GM12878 (cell line): ENCODE results near the gene ANXA2R. TPM values are rescaled to one million over a fixed set of nuclear protein-coding genes. Genes with fewer than 3 reads are reported as not detected.
"Not testable (repeated sequence)": the region's sequence is repeated elsewhere in the genome, so short reads cannot be mapped to it uniquely, and the experiment has no call there.

ENCODE experiments used
- ATAC-seq: fragments of 200-7000 bp; cut with Tn5 transposase; 3 replicates; pipeline ENCODE4 v1.9.1; 2020; ENCODE audit warnings: mild to moderate bottlenecking, moderate library complexity
- BruUV-seq: library from RNA; stranded (reverse); fragments of 400-500 nt; replicated peaks from 2 replicates; lab custom pipeline; 2021; lab: Mats Ljungman, UMichigan
- CTCF ChIA-PET: fragments of 300-600 bp; sonication (Branson Sonifier 250); formaldehyde crosslinking; extraction: SDS; loops from one replicate; lab custom pipeline; 2021; ENCODE audit warnings: inconsistent platforms; lab: Yijun Ruan, JAX
- POLR2A ChIA-PET: fragments of 350-600 bp; formaldehyde crosslinking; extraction: SDS; loops from one replicate; lab custom pipeline; 2021; ENCODE audit warnings: inconsistent platforms; lab: Charles Lee
- RAD21 ChIA-PET: fragments of 300-600 bp; sonication (Branson Sonifier 250); formaldehyde crosslinking; loops from one replicate; lab custom pipeline; 2023; ENCODE audit warnings: antibody characterized with exemption; ENCODE audit not compliant: unreplicated experiment; lab: Charles Lee
- SMC1A ChIA-PET: fragments of 300-600 bp; sonication (Branson Sonifier 250); formaldehyde crosslinking; loops from one replicate; lab custom pipeline; 2023; ENCODE audit not compliant: unreplicated experiment, uncharacterized antibody; lab: Charles Lee
- DNase-seq: peaks from one replicate; pipeline ENCODE4 v3.0.0-alpha.2; 2011; ENCODE audit warnings: low read depth, low spot score
- FAIRE-seq: peaks from 3 replicates; lab custom pipeline; 2011; peaks lifted over from hg19 to GRCh38; lab: Jason Lieb, UNC
- H2AFZ ChIP-seq: 2 replicates; pipeline ENCODE4 v1.6.0; 2011; ENCODE audit warnings: low read depth, low read length, control low read depth; ENCODE audit not compliant: control insufficient read depth
- H3K27ac ChIP-seq: 2 replicates; pipeline ENCODE4 v1.5.1; 2011; ENCODE audit warnings: control low read depth; ENCODE audit not compliant: control insufficient read depth, insufficient read depth
- H3K27me3 ChIP-seq, 2 experiments: replicated peaks in 1 of 2; 2 replicates each; pipeline versions ENCODE4 v1.6.0 to v1.6.1; 2011; ENCODE audit warnings: low read length in 1 of 2; ENCODE audit not compliant: control insufficient read depth in 2 of 2, insufficient read depth in 2 of 2
- H3K36me3 ChIP-seq, 2 experiments: 2 replicates each; pipeline ENCODE4 v1.5.1; 2011; ENCODE audit warnings: low read length in 1 of 2; ENCODE audit not compliant: control insufficient read depth in 2 of 2, insufficient read depth in 2 of 2
- H3K4me1 ChIP-seq: 2 replicates; pipeline ENCODE4 v1.6.1; 2011; ENCODE audit warnings: mild to moderate bottlenecking, low read length, moderate library complexity, mixed read lengths; ENCODE audit not compliant: control insufficient read depth, insufficient read depth
- H3K4me2 ChIP-seq: 2 replicates; pipeline ENCODE4 v1.6.0; 2011; ENCODE audit warnings: control low read depth; ENCODE audit not compliant: control insufficient read depth, insufficient read depth
- H3K4me3 ChIP-seq: fragments of 200-600 bp; sonication (generic); 2 replicates; pipeline ENCODE4 v1.5.1; 2016
- H3K79me2 ChIP-seq: 2 replicates; pipeline ENCODE4 v1.6.0; 2011; ENCODE audit warnings: low read length; ENCODE audit not compliant: control insufficient read depth, insufficient read depth
- H3K9ac ChIP-seq: 2 replicates; pipeline ENCODE4 v1.8.0; 2011; ENCODE audit warnings: low read length, control low read depth, mixed read lengths; ENCODE audit not compliant: control insufficient read depth, insufficient read depth
- H3K9me3 ChIP-seq: replicated peaks from 3 replicates; pipeline ENCODE4 v1.5.1; 2011; ENCODE audit warnings: mild to moderate bottlenecking, low read length; ENCODE audit not compliant: control insufficient read depth, insufficient read depth
- H4K20me1 ChIP-seq: 2 replicates; pipeline ENCODE4 v1.6.0; 2011; ENCODE audit not compliant: control insufficient read depth, insufficient read depth
- CBX3 ChIP-seq: fragments of 200-600 bp; sonication (generic); IDR thresholded peaks from 2 replicates; pipeline ENCODE4 v1.6.1; 2016; ENCODE audit warnings: low read depth, borderline replicate concordance
- CUX1 ChIP-seq: IDR thresholded peaks from 2 replicates; pipeline ENCODE4 v1.6.1; 2012; ENCODE audit warnings: improper control_type of control experiment, low read depth, low read length; ENCODE audit not compliant: insufficient replicate concordance
- NBN ChIP-seq: fragments of 450-650 bp; IDR thresholded peaks from 2 replicates; pipeline ENCODE4 v1.6.1; 2016
- ZNF274 ChIP-seq: IDR thresholded peaks from one replicate; pipeline ENCODE4 v1.8.0; 2011; ENCODE audit not compliant: insufficient read length, insufficient read depth
- WGBS: methylation state at CpG from one replicate; pipeline ENCODE4 v1.1.6; 2016; ENCODE audit warnings: low lambda C conversion rate; ENCODE audit not compliant: insufficient replicate concordance, insufficient coverage; ENCODE audit errors: missing lambda C conversion rate; 5-methylcytosine and 5-hydroxymethylcytosine counted together
- in situ Hi-C: fragments of 300-500 bp; cut with MboI; formaldehyde crosslinking; loops from 9 replicates; pipeline ENCODE4 v1.14.3; 2018; ENCODE audit warnings: mixed read lengths
- intact Hi-C: fragments of 100-400 bp; cut with micrococcal nuclease; formaldehyde crosslinking; loops from one replicate; pipeline ENCODE4 v1.14.2; 2022; ENCODE audit not compliant: unreplicated experiment
- polyA plus RNA-seq, 11 experiments: library from polyadenylated mRNA; depleted of rRNA in 4 of 11; unstranded in 6 of 11; stranded (reverse) in 5 of 11; fragments of >200 nt; fragmentation: Nextera tagmentation in 4 of 11; fragmentation: Illumina TruSeq in 1 of 11; extraction: Ambion mirVana in 4 of 11; extraction: Trizol in 1 of 11; gene quantifications; 1 replicate in 1 of 11; 2 replicates in 10 of 11; pipeline versions ENCODE4 v1.2.1 to v1.2.3, GENCODE V29; 2011 to 2016; ENCODE audit warnings: inconsistent platforms in 2 of 11, missing spikeins in 2 of 11, low read depth in 1 of 11
- total RNA-seq, 4 experiments: library from RNA; depleted of rRNA in 3 of 4; stranded (reverse); fragments of >200 nt in 3 of 4; fragmentation: Illumina TruSeq in 1 of 4; extraction: Trizol in 1 of 4; gene quantifications; 2 replicates each; pipeline versions ENCODE4 v1.2.1 to v1.2.3, GENCODE V29; 2013 to 2021

ANXA2R gene
- total and polyA plus RNA-seq, 10 of the 15 experiments (the other 5 are each of a cell fraction or from before 2014, with no cell fraction given) = 2.3 to 7.8 (median 4.4) TPM

DNA sequence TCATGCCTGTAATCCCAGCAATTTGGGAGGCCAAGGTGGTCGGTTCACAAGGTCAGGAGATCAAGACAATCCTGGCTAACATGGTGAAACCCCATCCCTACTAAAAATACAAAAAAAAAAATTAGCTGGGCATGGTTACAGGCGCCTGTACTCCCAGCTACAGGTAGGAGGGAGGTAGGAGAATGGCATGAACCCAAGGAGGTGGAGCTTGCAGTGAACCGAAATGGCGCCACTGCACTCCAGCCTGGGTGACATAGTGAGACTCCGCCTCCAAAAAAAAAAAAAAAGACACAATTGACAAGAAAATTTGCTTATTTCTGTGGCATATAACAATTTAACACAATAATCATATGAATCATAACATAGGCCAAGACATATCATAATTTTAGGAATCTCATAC is 45.3 kb upstream of the ANXA2R start:
- intact Hi-C loops (no loop called here), in situ Hi-C loops (no loop called here)
- H3K27ac ChIP-seq = no peak overlapping the region
- no peaks in the 10 kb centered on the region for H3K9me3 ChIP-seq
- WGBS = 96% methylated on average over 5 of the region's 5 CpGs
- ChIA-PET SMC1A (no interaction called here), RAD21 (no interaction called here), CTCF (interaction anchor here (1.2 to 1.5 kb wide), 2 partner anchors 20 to 177 kb away, joined by 3 to 4 read pairs; no protein-coding TSS in a partner anchor), POLR2A (no interaction called here)
- H3K27me3 ChIP-seq = no peaks in the 10 kb centered on the region
- no peaks in the 10 kb centered on the region for H3K4me1 ChIP-seq
- no peak for DNase-seq
- H3K36me3 ChIP-seq = no peaks in the 10 kb centered on the region
- no peak overlapping the region for H2AFZ ChIP-seq
- no peak overlapping the region for H3K4me2 ChIP-seq
- no peak overlapping the region for H3K4me3 ChIP-seq
- H3K9ac ChIP-seq = no peak overlapping the region
- BruUV-seq = no TSS peak
- FAIRE-seq = no peak
- no peak for ATAC-seq
- H4K20me1 ChIP-seq = no peaks in the 10 kb centered on the region
- H3K79me2 ChIP-seq = no peaks in the 10 kb centered on the region
- no peak for TF ChIP-seq NBN
- TF ChIP-seq CBX3 = no peak
- no peak for TF ChIP-seq ZNF274
- TF ChIP-seq CUX1 = no peak

DNA sequence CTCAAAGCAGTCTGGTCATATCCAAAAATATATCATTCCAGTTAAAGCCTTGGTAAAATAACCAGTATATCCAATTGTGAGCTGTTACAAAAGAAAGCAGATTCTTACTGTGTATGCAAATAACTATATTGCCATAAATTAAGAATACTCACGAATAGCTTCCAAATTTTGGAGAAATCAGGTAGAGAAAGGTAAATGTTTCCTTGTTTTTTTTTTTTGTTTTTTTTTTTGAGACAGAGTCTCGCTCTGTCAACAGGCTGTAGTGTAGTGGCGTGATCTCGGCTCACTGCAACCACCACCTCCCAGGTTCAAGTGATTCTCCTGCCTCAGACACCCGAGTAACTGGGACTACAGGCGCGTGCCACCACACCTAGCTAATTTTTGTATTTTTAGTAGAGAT is 44.3 kb upstream of the ANXA2R start:
- CTCF ChIA-PET = interaction anchor here (1.2 to 1.5 kb wide), 2 partner anchors 21 to 176 kb away, joined by 3 to 4 read pairs; no protein-coding TSS in a partner anchor
- H3K27me3 ChIP-seq, H3K4me3 ChIP-seq, FAIRE-seq, DNase-seq, H3K9me3 ChIP-seq, ATAC-seq, H3K27ac ChIP-seq, H3K4me2 ChIP-seq, H4K20me1 ChIP-seq, H3K9ac ChIP-seq, SMC1A ChIA-PET, BruUV-seq, H3K36me3 ChIP-seq, in situ Hi-C loops, H3K4me1 ChIP-seq, RAD21 ChIA-PET, intact Hi-C loops, H2AFZ ChIP-seq, POLR2A ChIA-PET, H3K79me2 ChIP-seq: not testable (repeated sequence)
- WGBS = 85% methylated on average over 7 of the region's 7 CpGs

- intact Hi-C loops, ATAC-seq, in situ Hi-C loops, H2AFZ ChIP-seq, H3K4me2 ChIP-seq, H3K79me2 ChIP-seq, H4K20me1 ChIP-seq, H3K4me3 ChIP-seq, H3K9ac ChIP-seq, POLR2A ChIA-PET, DNase-seq, H3K4me1 ChIP-seq, H3K27me3 ChIP-seq, H3K27ac ChIP-seq, H3K36me3 ChIP-seq, FAIRE-seq, BruUV-seq, H3K9me3 ChIP-seq: not testable (repeated sequence)
- ChIA-PET RAD21 (interaction anchor here (1.3 kb wide), 1 partner anchor 23 kb away, joined by 3 read pairs; no protein-coding TSS in a partner anchor), CTCF (interaction anchor here (2.1 kb wide), 1 partner anchor 308 kb away, joined by 6 read pairs; no protein-coding TSS in a partner anchor), SMC1A (interaction anchor here (2.1 kb wide), 1 partner anchor 10 kb away, joined by 6 read pairs; no protein-coding TSS in a partner anchor)
- WGBS = 67% methylated on average over 2 of the region's 2 CpGs
Measured at GRCh38 chr5:43081345-43081744, 41.2 kb upstream of the ANXA2R start.
